K562 (cell line): ENCODE data around the gene HOXB1. TPM values are rescaled to one million over a fixed set of nuclear protein-coding genes. Genes with fewer than 3 reads are reported as not detected.

Source experiments
- CBFA2T2 ChIP-seq: fragments of 450-650 bp; conservative IDR thresholded peaks from 2 replicates; pipeline ENCODE4 v1.6.1; 2017; ENCODE audit warnings: mild to moderate bottlenecking
- CHCHD3 ChIP-seq: fragments of 250-450 bp; sonication (Bioruptor Pico); IDR thresholded peaks from 2 replicates; pipeline ENCODE4 v2.1.2; 2022; ENCODE audit warnings: mild to moderate bottlenecking
- ETV1 ChIP-seq: fragments of 450-650 bp; conservative IDR thresholded peaks from 2 replicates; pipeline ENCODE4 v1.6.1; 2016; ENCODE audit warnings: missing genetic modification characterization, control low read depth, low read depth, missing compliant biosample characterization
- FOXP1 ChIP-seq: sonication (generic); formaldehyde crosslinking; IDR thresholded peaks from 2 replicates; pipeline ENCODE4 v1.8.0; 2022; ENCODE audit warnings: mild to moderate bottlenecking, missing genetic modification reagents
- GABPA ChIP-seq: fragments of 200-800 bp; sonication (Bioruptor generic); conservative IDR thresholded peaks from 2 replicates; pipeline ENCODE4 v1.6.1; 2016; ENCODE audit warnings: low read depth, missing genetic modification characterization, missing compliant biosample characterization
- HCFC1 ChIP-seq: IDR thresholded peaks from 2 replicates; pipeline ENCODE4 v1.6.1; 2012; ENCODE audit warnings: low read depth, low read length, improper control_type of control experiment
- HDAC8 ChIP-seq: fragments of 450-650 bp; IDR thresholded peaks from 2 replicates; pipeline ENCODE4 v1.6.1; 2016; ENCODE audit warnings: mild to moderate bottlenecking, missing genetic modification characterization, moderate library complexity, missing compliant biosample characterization
- HIVEP1 ChIP-seq: fragments of 250-450 bp; sonication (Bioruptor Pico); IDR thresholded peaks from 2 replicates; pipeline ENCODE4 v1.4.0; 2020; ENCODE audit warnings: mild to moderate bottlenecking
- LEF1 ChIP-seq: fragments of 450-650 bp; IDR thresholded peaks from 2 replicates; pipeline ENCODE4 v1.6.1; 2016; ENCODE audit warnings: mild to moderate bottlenecking
- NFRKB ChIP-seq: fragments of 450-650 bp; IDR thresholded peaks from 2 replicates; pipeline ENCODE4 v1.6.1; 2016; ENCODE audit warnings: low read depth
- POLR2A ChIP-seq: fragments of 450-650 bp; conservative IDR thresholded peaks from 2 replicates; pipeline ENCODE4 v1.6.1; 2016
- POLR2B ChIP-seq: fragments of 450-650 bp; IDR thresholded peaks from 2 replicates; pipeline ENCODE4 v1.6.1; 2018; ENCODE audit warnings: low read depth; ENCODE audit not compliant: partially characterized antibody
- SMARCE1 ChIP-seq: fragments of 450-650 bp; IDR thresholded peaks from 2 replicates; pipeline ENCODE4 v1.7.1; 2016; ENCODE audit warnings: mild to moderate bottlenecking
- TAF1 ChIP-seq: IDR thresholded peaks from 2 replicates; pipeline ENCODE4 v1.6.1; 2011; ENCODE audit warnings: mild to moderate bottlenecking, low read length, moderate library complexity; ENCODE audit not compliant: insufficient read depth, control insufficient read depth, severe bottlenecking; ENCODE audit errors: extremely low read depth
- TSC22D4 ChIP-seq: fragments of 450-650 bp; IDR thresholded peaks from 2 replicates; pipeline ENCODE4 v1.6.1; 2016; ENCODE audit warnings: missing genetic modification characterization, missing biosample characterization, control low read depth
- YY1 ChIP-seq, 3 experiments: IDR thresholded peaks; 2 replicates each; pipeline ENCODE4 v1.6.1; 2011; ENCODE audit warnings: low read length in 2 of 3, mild to moderate bottlenecking in 2 of 3, moderate library complexity in 2 of 3, borderline replicate concordance in 1 of 3, control low read depth in 1 of 3, low read depth in 1 of 3; ENCODE audit not compliant: insufficient read depth in 3 of 3, insufficient replicate concordance in 2 of 3, control insufficient read depth in 1 of 3, insufficient read length in 1 of 3; ENCODE audit errors: extremely low read depth in 1 of 3
- ZNF24 ChIP-seq: fragments of 450-650 bp; IDR thresholded peaks from 2 replicates; pipeline ENCODE4 v1.6.1; 2016
- polyA plus RNA-seq, 8 experiments: library from polyadenylated mRNA; depleted of rRNA in 4 of 8; stranded (reverse) in 5 of 8; unstranded in 3 of 8; fragments of >200 nt; fragmentation: Nextera tagmentation in 2 of 8; fragmentation: Illumina TruSeq in 1 of 8; extraction: Ambion mirVana in 2 of 8; extraction: Trizol in 1 of 8; gene quantifications; 2 replicates each; pipeline versions ENCODE4 v1.2.1 to v1.2.3, GENCODE V29; 2011 to 2014; ENCODE audit warnings: inconsistent platforms in 1 of 8, missing spikeins in 1 of 8
- total RNA-seq, 7 experiments: library from RNA; depleted of rRNA in 6 of 7; stranded (reverse); fragments of >200 nt in 6 of 7; fragmentation: Illumina TruSeq in 2 of 7; extraction: Trizol in 2 of 7; gene quantifications; 2 replicates each; pipeline versions ENCODE4 v1.2.1 to v1.2.3, GENCODE V29; 2011 to 2021; ENCODE audit warnings: low replicate concordance in 1 of 7
- TF ChIP-seq, protein P1 (sequence below): fragments of 450-650 bp; formaldehyde crosslinking; IDR thresholded peaks from 2 replicates; pipeline ENCODE4 v1.4.0; 2020; ENCODE audit warnings: mild to moderate bottlenecking, mixed read lengths
- TF ChIP-seq, protein P2 (sequence below): sonication (generic); formaldehyde crosslinking; IDR thresholded peaks from 2 replicates; pipeline ENCODE4 v1.8.0; 2022; ENCODE audit warnings: mild to moderate bottlenecking, low read depth, missing genetic modification reagents
- TF ChIP-seq, protein P3 (sequence below): IDR thresholded peaks from 2 replicates; pipeline ENCODE4 v1.6.1; 2014; ENCODE audit warnings: antibody characterized with exemption

The HOXB1 gene
- total and polyA plus RNA-seq, 9 of the 15 experiments (the other 6 are each of a cell fraction or from before 2014, with no cell fraction given): 0.04 TPM; not detected in 8

DNA sequence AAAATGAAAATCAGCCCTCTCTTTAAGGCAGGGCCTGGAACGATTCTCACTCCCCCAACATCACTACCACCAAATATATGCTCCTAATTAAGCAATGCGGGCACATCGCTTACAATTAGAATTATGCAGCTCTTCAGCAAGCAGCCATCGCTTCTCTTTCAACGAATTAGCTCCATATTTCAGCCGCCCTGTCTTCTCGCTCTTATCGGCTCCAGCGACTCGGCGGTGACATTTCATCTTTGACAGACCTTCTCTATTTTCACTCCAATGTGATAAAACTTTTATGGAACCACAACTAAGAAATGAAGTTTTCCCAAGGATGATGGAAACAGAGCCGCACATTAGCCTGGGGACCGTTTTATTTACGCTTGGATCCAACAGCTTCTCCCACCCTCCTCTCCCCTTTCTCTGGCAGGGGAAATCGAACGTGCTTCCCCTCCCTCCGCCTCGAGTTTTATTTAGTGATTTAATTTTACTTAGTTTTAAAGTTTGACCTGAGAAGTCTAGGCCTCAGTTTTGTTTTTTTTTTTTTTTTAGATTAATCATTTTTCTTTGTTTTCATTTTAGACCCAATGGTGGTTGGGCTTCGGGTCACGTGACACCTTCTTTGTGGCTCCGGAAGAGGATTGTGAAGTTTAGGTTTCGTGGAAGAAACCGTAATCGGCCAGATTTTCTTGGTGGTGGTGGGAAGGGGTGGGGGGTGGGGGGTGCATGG lies 17.2 kb upstream of the HOXB1 start (continued):
- TF ChIP-seq, protein P1, sequence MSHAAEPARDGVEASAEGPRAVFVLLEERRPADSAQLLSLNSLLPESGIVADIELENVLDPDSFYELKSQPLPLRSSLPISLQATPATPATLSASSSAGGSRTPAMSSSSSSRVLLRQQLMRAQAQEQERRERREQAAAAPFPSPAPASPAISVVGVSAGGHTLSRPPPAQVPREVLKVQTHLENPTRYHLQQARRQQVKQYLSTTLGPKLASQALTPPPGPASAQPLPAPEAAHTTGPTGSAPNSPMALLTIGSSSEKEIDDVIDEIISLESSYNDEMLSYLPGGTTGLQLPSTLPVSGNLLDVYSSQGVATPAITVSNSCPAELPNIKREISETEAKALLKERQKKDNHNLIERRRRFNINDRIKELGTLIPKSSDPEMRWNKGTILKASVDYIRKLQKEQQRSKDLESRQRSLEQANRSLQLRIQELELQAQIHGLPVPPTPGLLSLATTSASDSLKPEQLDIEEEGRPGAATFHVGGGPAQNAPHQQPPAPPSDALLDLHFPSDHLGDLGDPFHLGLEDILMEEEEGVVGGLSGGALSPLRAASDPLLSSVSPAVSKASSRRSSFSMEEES (CRISPR knock-in tag): peak; percentile 99
- TF ChIP-seq ZNF24: no peak
- no peak for TF ChIP-seq HCFC1
- no peak for TF ChIP-seq CHCHD3
- peak; percentile 51 for TF ChIP-seq GABPA (tag)
- no peak for TF ChIP-seq HIVEP1 (CRISPR knock-in tag)
- TF ChIP-seq HDAC8 (tag): no peak
- TF ChIP-seq, protein P2, sequence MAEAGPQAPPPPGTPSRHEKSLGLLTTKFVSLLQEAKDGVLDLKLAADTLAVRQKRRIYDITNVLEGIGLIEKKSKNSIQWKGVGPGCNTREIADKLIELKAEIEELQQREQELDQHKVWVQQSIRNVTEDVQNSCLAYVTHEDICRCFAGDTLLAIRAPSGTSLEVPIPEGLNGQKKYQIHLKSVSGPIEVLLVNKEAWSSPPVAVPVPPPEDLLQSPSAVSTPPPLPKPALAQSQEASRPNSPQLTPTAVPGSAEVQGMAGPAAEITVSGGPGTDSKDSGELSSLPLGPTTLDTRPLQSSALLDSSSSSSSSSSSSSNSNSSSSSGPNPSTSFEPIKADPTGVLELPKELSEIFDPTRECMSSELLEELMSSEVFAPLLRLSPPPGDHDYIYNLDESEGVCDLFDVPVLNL (CRISPR knock-in tag): no peak
- TF ChIP-seq FOXP1 (CRISPR knock-in tag): no peak
- peak; percentile 97 for TF ChIP-seq CBFA2T2
- peak; percentile 60 for TF ChIP-seq SMARCE1
- TF ChIP-seq TAF1: peak; percentile 17
- TF ChIP-seq, protein P3, sequence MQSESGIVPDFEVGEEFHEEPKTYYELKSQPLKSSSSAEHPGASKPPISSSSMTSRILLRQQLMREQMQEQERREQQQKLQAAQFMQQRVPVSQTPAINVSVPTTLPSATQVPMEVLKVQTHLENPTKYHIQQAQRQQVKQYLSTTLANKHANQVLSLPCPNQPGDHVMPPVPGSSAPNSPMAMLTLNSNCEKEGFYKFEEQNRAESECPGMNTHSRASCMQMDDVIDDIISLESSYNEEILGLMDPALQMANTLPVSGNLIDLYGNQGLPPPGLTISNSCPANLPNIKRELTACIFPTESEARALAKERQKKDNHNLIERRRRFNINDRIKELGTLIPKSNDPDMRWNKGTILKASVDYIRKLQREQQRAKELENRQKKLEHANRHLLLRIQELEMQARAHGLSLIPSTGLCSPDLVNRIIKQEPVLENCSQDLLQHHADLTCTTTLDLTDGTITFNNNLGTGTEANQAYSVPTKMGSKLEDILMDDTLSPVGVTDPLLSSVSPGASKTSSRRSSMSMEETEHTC: peak; percentile 33; the same call in 1 of the 2 replicates
- TF ChIP-seq POLR2B: peak; percentile 44
- peak; percentile 34; the same call in 1 of the 2 replicates for TF ChIP-seq LEF1
- TF ChIP-seq TSC22D4 (tag): no peak
- TF ChIP-seq POLR2A: peak; percentile 70; the same call in 1 of the 2 replicates
- TF ChIP-seq ETV1: 0 out of 2 replicates have a peak, but pooled peaks have one; percentile 42
- peak in 1 of 3 experiments; percentile 79 for TF ChIP-seq YY1 (IDR thresholded peaks at IDR 0.05; ENCODE audit: borderline replicate concordance in 1 of 3, control insufficient read depth in 1 of 3, extremely low read depth in 1 of 3, insufficient read depth in 3 of 3, insufficient read length in 1 of 3, insufficient replicate concordance in 2 of 3, low read depth in 1 of 3, low read length in 2 of 3)
- peak; percentile 88 for TF ChIP-seq NFRKB
